Retinal pigment epithelial cell (primary cell): Measurements from ENCODE around the gene ARHGAP19.
"Not testable (repeated sequence)": the region's sequence is repeated elsewhere in the genome, so short reads cannot be mapped to it uniquely, and the experiment has no call there.

ENCODE experiments used
- DNase-seq: peaks from one replicate; pipeline ENCODE4 v3.0.0-alpha.2; 2010; ENCODE audit warnings: low read depth
- H3K4me3 ChIP-seq: 2 replicates; pipeline ENCODE4 v1.5.1; 2011; ENCODE audit warnings: mild to moderate bottlenecking, low read length, control low read depth, moderate library complexity
- CTCF ChIP-seq: conservative IDR thresholded peaks from 2 replicates; pipeline ENCODE4 v1.5.1; 2011; ENCODE audit warnings: low read depth, low read length, control low read depth, inconsistent platforms

Gene ARHGAP19

GRCh38 chr10:97278491-97278989 lies 13.9 kb downstream of the ARHGAP19 start:
- H3K4me3 ChIP-seq, result no peak overlapping the region
- peak; percentile 63 for TF ChIP-seq CTCF
- peak; percentile 45 for DNase-seq

GRCh38 chr10:97277551-97277950 lies 14.9 kb downstream of the ARHGAP19 start:
- no peak overlapping the region for H3K4me3 ChIP-seq
- no peak for DNase-seq
- no peak for TF ChIP-seq CTCF

GRCh38 chr10:97274828-97275227 lies 17.6 kb downstream of the ARHGAP19 start:
- no peak for TF ChIP-seq CTCF
- H3K4me3 ChIP-seq, result no peak overlapping the region
- no peak for DNase-seq

- no peak overlapping the region for H3K4me3 ChIP-seq
- no peak for TF ChIP-seq CTCF
- no peak for DNase-seq
Measured at GRCh38 chr10:97273700-97274099, 18.7 kb downstream of the ARHGAP19 start.

GRCh38 chr10:97270523-97271154 lies 21.8 kb downstream of the ARHGAP19 start:
- no peak overlapping the region for H3K4me3 ChIP-seq
- no peak for TF ChIP-seq CTCF
- no peak for DNase-seq

- no peak for TF ChIP-seq CTCF
- H3K4me3 ChIP-seq, result no peak overlapping the region
- no peak for DNase-seq
Measured at GRCh38 chr10:97267671-97268070, 24.8 kb downstream of the ARHGAP19 start.

GRCh38 chr10:97265095-97265494 lies 27.3 kb downstream of the ARHGAP19 start:
- DNase-seq, result not testable (repeated sequence)

More at GRCh38 chr10:97265095-97265494, 27.3 kb downstream of the ARHGAP19 start:
- not testable (repeated sequence) for H3K4me3 ChIP-seq
